HFFc6 (cell line): ENCODE measurements around the gene DLG4. TPM values are rescaled to one million over a fixed set of nuclear protein-coding genes. Genes with fewer than 3 reads are reported as not detected.

Experiments used
- DNase-seq: peaks from one replicate; pipeline ENCODE4 v3.0.0-alpha.2; 2018
- H3K27ac Mint-ChIP-seq: 2 replicates; pipeline ENCODE4 v1.8.0; 2020; ENCODE audit warnings: mild to moderate bottlenecking, mixed read lengths
- H3K27me3 Mint-ChIP-seq: 2 replicates; pipeline ENCODE4 v1.8.0; 2021; ENCODE audit warnings: mild to moderate bottlenecking, moderate library complexity, mixed read lengths; ENCODE audit not compliant: insufficient read depth
- H3K36me3 Mint-ChIP-seq: 2 replicates; pipeline ENCODE4 v1.8.0; 2021; ENCODE audit warnings: low read depth, mixed read lengths
- H3K4me1 Mint-ChIP-seq: 2 replicates; pipeline ENCODE4 v1.8.0; 2020; ENCODE audit warnings: low read depth, mixed read lengths
- H3K4me3 Mint-ChIP-seq: 2 replicates; pipeline ENCODE4 v1.8.0; 2020; ENCODE audit warnings: mild to moderate bottlenecking, moderate library complexity, mixed read lengths
- H3K9me3 Mint-ChIP-seq: 2 replicates; pipeline ENCODE4 v1.8.0; 2020; ENCODE audit warnings: mild to moderate bottlenecking, mixed read lengths
- CTCF ChIP-seq: fragments of 200-600 bp; sonication (generic); IDR thresholded peaks from 2 replicates; pipeline ENCODE4 v1.5.0; 2021; ENCODE audit warnings: antibody characterized with exemption, mild to moderate bottlenecking
- total RNA-seq, 6 experiments: library from RNA; stranded (reverse); fragmentation: NEBNext Ultra II Directional; extraction: Animal tissue kit (Norgen Biotek cat#: 25700); gene quantifications; 2 replicates in 1 of 6; 3 replicates in 5 of 6; pipeline ENCODE4 v1.2.3, GENCODE V29; 2021

The DLG4 gene
- total RNA-seq, 6 experiments from 2014 or later, result 27.8 to 34.3 (median 28.1) TPM

- Mint-ChIP-seq H3K36me3 (peaks cover 22% of the 10 kb centered on the region), H3K4me3 (peak overlapping the region; percentile 92), H3K4me1 (peaks cover 82% of the 10 kb centered on the region)
These were observed 878 bp downstream of the DLG4 start for GRCh38 chr17:7218758-7219157.

GRCh38 chr17:7218166-7218565 lies 1.5 kb downstream of the DLG4 start:
- Mint-ChIP-seq H3K27ac (peak overlapping the region; percentile 92), H3K27me3 (peaks cover 33% of the 10 kb centered on the region), H3K4me3 (peak overlapping the region; percentile 88), H3K9me3 (no peaks in the 10 kb centered on the region), H3K4me1 (peaks cover 83% of the 10 kb centered on the region), H3K36me3 (peaks cover 22% of the 10 kb centered on the region)
- no peak for TF ChIP-seq CTCF
- no peak for DNase-seq

More at GRCh38 chr17:7218758-7219157, 878 bp downstream of the DLG4 start:
- no peak for DNase-seq
- Mint-ChIP-seq H3K9me3 (no peaks in the 10 kb centered on the region), H3K27me3 (peaks cover 33% of the 10 kb centered on the region), H3K27ac (peak overlapping the region; percentile 92)
- TF ChIP-seq CTCF, result no peak

GRCh38 chr17:7217113-7217987 lies 2.3 kb downstream of the DLG4 start:
- H3K27ac Mint-ChIP-seq, result peak overlapping the region; percentile 96
- H3K9me3 Mint-ChIP-seq, result no peaks in the 10 kb centered on the region
- DNase-seq, result no peak
- H3K4me3 Mint-ChIP-seq, result peak overlapping the region; percentile 88
- TF ChIP-seq CTCF, result no peak
- H3K36me3 Mint-ChIP-seq, result peaks cover 23% of the 10 kb centered on the region
- peaks cover 84% of the 10 kb centered on the region for H3K4me1 Mint-ChIP-seq
- peaks cover 33% of the 10 kb centered on the region for H3K27me3 Mint-ChIP-seq

GRCh38 chr17:7216242-7217112 lies 3.2 kb downstream of the DLG4 start:
- Mint-ChIP-seq H3K27ac (peak overlapping the region; percentile 96), H3K4me1 (peaks cover 83% of the 10 kb centered on the region), H3K9me3 (no peaks in the 10 kb centered on the region), H3K27me3 (peaks cover 24% of the 10 kb centered on the region), H3K4me3 (peak overlapping the region; percentile 88), H3K36me3 (peaks cover 21% of the 10 kb centered on the region)
- DNase-seq, result no peak
- TF ChIP-seq CTCF, result no peak; the same call in 1 of the 2 replicates

- peak overlapping the region; percentile 88 for H3K4me3 Mint-ChIP-seq
- no peaks in the 10 kb centered on the region for H3K9me3 Mint-ChIP-seq
- no peak for DNase-seq
- peak overlapping the region; percentile 96 for H3K27ac Mint-ChIP-seq
- peaks cover 75% of the 10 kb centered on the region for H3K4me1 Mint-ChIP-seq
- H3K27me3 Mint-ChIP-seq, result peaks cover 22% of the 10 kb centered on the region
- peaks cover 13% of the 10 kb centered on the region for H3K36me3 Mint-ChIP-seq
- TF ChIP-seq CTCF, result no peak
These were observed 3.9 kb downstream of the DLG4 start for GRCh38 chr17:7215652-7216180.
